A549 (cell line): Measurements from ENCODE around the gene ZDHHC19. TPM values are rescaled to one million over a fixed set of nuclear protein-coding genes. Genes with fewer than 3 reads are reported as not detected.

Experiments
- ATAC-seq, 2 experiments: fragments of 200-7000 bp in 1 of 2; fragments of >200 bp in 1 of 2; cut with Nextera tagmentation in 1 of 2; cut with Tn5 transposase in 1 of 2; 3 replicates each; pipeline versions ENCODE4 v1.8.0 to v1.9.1; 2018 to 2020; ENCODE audit warnings: mild to moderate bottlenecking in 1 of 2, moderate library complexity in 1 of 2
- CTCF ChIA-PET: fragments of 300-600 bp; sonication (Branson Sonifier 250); formaldehyde crosslinking; extraction: SDS; loops from one replicate; lab custom pipeline; 2021; ENCODE audit warnings: antibody characterized with exemption, inconsistent platforms; lab: Yijun Ruan, JAX
- POLR2A ChIA-PET: fragments of 350-600 bp; formaldehyde crosslinking; extraction: SDS; loops from one replicate; lab custom pipeline; 2021; ENCODE audit warnings: antibody characterized with exemption, inconsistent platforms; lab: Yijun Ruan, JAX
- DNase-seq, 2 experiments: peaks; one replicate each; pipeline versions ENCODE4 v3.0.0 to v3.0.0-alpha.2; 2011 to 2016; ENCODE audit warnings: low read depth in 1 of 2, low spot score in 1 of 2
- FAIRE-seq: peaks from 2 replicates; lab custom pipeline; 2011; peaks lifted over from hg19 to GRCh38; lab: Jason Lieb, UNC
- H3K27ac ChIP-seq, 2 experiments: fragments of >200 bp; sonication (Bioruptor Twin); formaldehyde crosslinking; 3 replicates each; pipeline ENCODE4 v1.5.1; 2016 to 2017
- H3K4me1 ChIP-seq: fragments of >200 bp; sonication (Bioruptor Twin); formaldehyde crosslinking; 3 replicates; pipeline ENCODE4 v1.6.1; 2016
- H3K4me2 ChIP-seq: fragments of >200 bp; sonication (Bioruptor Twin); formaldehyde crosslinking; 3 replicates; pipeline ENCODE4 v1.6.1; 2016
- H3K4me3 ChIP-seq: fragments of >200 bp; sonication (Bioruptor Twin); formaldehyde crosslinking; 3 replicates; pipeline ENCODE4 v1.5.1; 2016
- H3K9me3 ChIP-seq: fragments of >200 bp; sonication (Bioruptor Twin); formaldehyde crosslinking; 3 replicates; pipeline ENCODE4 v1.6.1; 2016
- BHLHE40 ChIP-seq: IDR thresholded peaks from 2 replicates; pipeline ENCODE4 v1.6.1; 2012; ENCODE audit warnings: low read depth, low read length, inconsistent platforms
- CEBPB ChIP-seq, 2 experiments: fragments of >200 bp in 1 of 2; sonication (Bioruptor Twin) in 1 of 2; formaldehyde crosslinking in 1 of 2; IDR thresholded peaks; 2 replicates each; pipeline ENCODE4 v1.6.1; 2012 to 2016
- CHD4 ChIP-seq: fragments of 200-600 bp; sonication (generic); IDR thresholded peaks from 2 replicates; pipeline ENCODE4 v1.6.1; 2016; ENCODE audit warnings: antibody characterized with exemption, mild to moderate bottlenecking, borderline replicate concordance
- CTCF ChIP-seq: fragments of >200 bp; sonication (Bioruptor Twin); formaldehyde crosslinking; IDR thresholded peaks from 3 replicates; pipeline ENCODE4 v1.5.1; 2016
- EHMT2 ChIP-seq: fragments of 200-600 bp; sonication (generic); IDR thresholded peaks from 2 replicates; pipeline ENCODE4 v1.6.1; 2016; ENCODE audit warnings: antibody characterized with exemption, low read depth, mild to moderate bottlenecking, moderate library complexity
- EP300 ChIP-seq, 2 experiments: fragments of >200 bp; sonication (Bioruptor Twin); formaldehyde crosslinking; IDR thresholded peaks; 2 replicates in 1 of 2; 3 replicates in 1 of 2; pipeline ENCODE4 v1.6.1; 2016 to 2017
- HEYL ChIP-seq: fragments of 250-450 bp; sonication (Bioruptor Pico); IDR thresholded peaks from 2 replicates; pipeline ENCODE4 v1.8.0; 2021; ENCODE audit warnings: mild to moderate bottlenecking, moderate library complexity
- HOXB5 ChIP-seq: fragments of 250-450 bp; sonication (Bioruptor Pico); IDR thresholded peaks from 2 replicates; pipeline ENCODE4 v1.5.0; 2020; ENCODE audit warnings: mild to moderate bottlenecking, moderate library complexity
- JUNB ChIP-seq: fragments of >200 bp; sonication (Bioruptor Twin); formaldehyde crosslinking; IDR thresholded peaks from 2 replicates; pipeline ENCODE4 v1.6.1; 2016
- KDM1A ChIP-seq: fragments of 200-600 bp; sonication (generic); IDR thresholded peaks from 2 replicates; pipeline ENCODE4 v1.6.1; 2016; ENCODE audit warnings: low read depth, mild to moderate bottlenecking
- MAFK ChIP-seq: fragments of 450-650 bp; IDR thresholded peaks from 2 replicates; pipeline ENCODE4 v1.6.1; 2014; ENCODE audit not compliant: partially characterized antibody
- PBX3 ChIP-seq: IDR thresholded peaks from 2 replicates; pipeline ENCODE4 v1.6.1; 2012
- PHF8 ChIP-seq: fragments of 200-600 bp; sonication (generic); IDR thresholded peaks from 2 replicates; pipeline ENCODE4 v1.6.1; 2016; ENCODE audit warnings: low read depth, mild to moderate bottlenecking, antibody characterized with exemption, moderate library complexity, borderline replicate concordance
- POLR2A ChIP-seq: IDR thresholded peaks from 2 replicates; pipeline ENCODE4 v1.6.1; 2012; ENCODE audit warnings: mild to moderate bottlenecking, low read length
- REST ChIP-seq: fragments of 200-600 bp; sonication (generic); IDR thresholded peaks from 2 replicates; pipeline ENCODE4 v1.6.1; 2016; ENCODE audit warnings: antibody characterized with exemption, mild to moderate bottlenecking, moderate library complexity
- TFCP2L1 ChIP-seq: fragments of 250-450 bp; sonication (Bioruptor Pico); IDR thresholded peaks from 2 replicates; pipeline ENCODE4 v1.5.0; 2021; ENCODE audit warnings: mild to moderate bottlenecking
- TP53 ChIP-seq: fragments of 250-450 bp; sonication (Bioruptor Pico); IDR thresholded peaks from 2 replicates; pipeline ENCODE4 v1.5.0; 2021; ENCODE audit warnings: mild to moderate bottlenecking, moderate library complexity
- ZFP36 ChIP-seq: fragments of 450-650 bp; IDR thresholded peaks from 2 replicates; pipeline ENCODE4 v1.6.1; 2014; ENCODE audit warnings: borderline replicate concordance; ENCODE audit not compliant: partially characterized antibody
- WGBS: methylation state at CpG from one replicate; pipeline ENCODE4 v1.1.6; 2017; ENCODE audit errors: missing lambda C conversion rate; 5-methylcytosine and 5-hydroxymethylcytosine counted together
- polyA plus RNA-seq, 4 experiments: library from polyadenylated mRNA; depleted of rRNA in 3 of 4; stranded (reverse); fragments of >200 nt; fragmentation: RNase III in 1 of 4; extraction: RNeasy Plus Mini Kit Qiagen cat#74134 plus additional on column Dnase treatment in 1 of 4; gene quantifications; 2 replicates in 3 of 4; 3 replicates in 1 of 4; pipeline ENCODE4 v1.2.3, GENCODE V29; 2011 to 2017
- TF ChIP-seq, protein P1 (sequence below): fragments of 250-450 bp; sonication (Bioruptor Pico); IDR thresholded peaks from 2 replicates; pipeline ENCODE4 v1.5.0; 2020; ENCODE audit warnings: low read depth, mild to moderate bottlenecking, moderate library complexity
- TF ChIP-seq, protein P2 (sequence below): fragments of 250-450 bp; sonication (Bioruptor Pico); IDR thresholded peaks from 2 replicates; pipeline ENCODE4 v1.5.0; 2021; ENCODE audit warnings: mild to moderate bottlenecking, moderate library complexity, borderline replicate concordance
- TF ChIP-seq, protein P3 (sequence below): fragments of >200 bp; sonication (Bioruptor Twin); formaldehyde crosslinking; IDR thresholded peaks from 2 replicates; pipeline ENCODE4 v1.6.1; 2016

The ZDHHC19 gene
- polyA plus RNA-seq, 2 of the 4 experiments (the other 2 are of a cell fraction), result 0.15 TPM; not detected in 1

DNA sequence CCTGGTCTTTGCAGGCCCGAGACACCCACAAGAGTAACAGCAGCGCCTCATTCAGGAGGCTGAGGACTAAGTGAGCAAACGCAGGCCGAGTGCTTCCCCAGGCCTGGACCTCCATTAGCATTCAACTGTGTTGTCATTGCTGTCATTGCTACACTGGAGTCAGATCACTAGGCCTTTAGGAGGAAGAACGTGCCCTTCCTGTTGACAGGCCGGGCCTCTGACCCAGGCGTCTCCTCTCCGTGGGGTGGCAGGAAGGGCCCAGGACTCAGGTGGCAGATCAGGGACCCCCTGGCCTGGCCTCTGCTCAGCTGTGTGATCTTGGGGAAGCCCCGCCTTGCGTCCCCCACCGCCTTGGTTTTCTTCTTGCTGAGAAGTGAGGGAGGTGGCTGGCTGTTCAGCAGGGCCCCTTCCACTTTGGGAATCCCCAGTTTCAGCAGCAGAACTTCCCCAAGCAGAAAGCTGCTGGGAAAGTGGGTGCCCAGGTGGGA, 19.1 kb downstream of the ZDHHC19 start (continued):
- TF ChIP-seq, protein P1, sequence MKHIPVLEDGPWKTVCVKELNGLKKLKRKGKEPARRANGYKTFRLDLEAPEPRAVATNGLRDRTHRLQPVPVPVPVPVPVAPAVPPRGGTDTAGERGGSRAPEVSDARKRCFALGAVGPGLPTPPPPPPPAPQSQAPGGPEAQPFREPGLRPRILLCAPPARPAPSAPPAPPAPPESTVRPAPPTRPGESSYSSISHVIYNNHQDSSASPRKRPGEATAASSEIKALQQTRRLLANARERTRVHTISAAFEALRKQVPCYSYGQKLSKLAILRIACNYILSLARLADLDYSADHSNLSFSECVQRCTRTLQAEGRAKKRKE (CRISPR knock-in tag), result no peak
- TF ChIP-seq PHF8, result no peak
- TF ChIP-seq BHLHE40, result no peak
- TF ChIP-seq KDM1A, result no peak
- no peak for TF ChIP-seq POLR2A
- no peak for TF ChIP-seq CEBPB (IDR thresholded peaks at IDR 0.05)

- ChIA-PET POLR2A (no interaction called here), CTCF (interaction anchor here (0.6 kb wide), 1 partner anchor 116 kb away, joined by 3 read pairs; no protein-coding TSS in a partner anchor)
- no peaks in the 10 kb centered on the region for H3K4me1 ChIP-seq
- DNase-seq (no peak), ATAC-seq (no peak), FAIRE-seq (no peak)
- no peaks in the 10 kb centered on the region for H3K9me3 ChIP-seq
- H3K27ac ChIP-seq, result no peak overlapping the region
- TF ChIP-seq CHD4 (no peak), HOXB5 (CRISPR knock-in tag) (no peak), PBX3 (no peak), EHMT2 (no peak), TP53 (CRISPR knock-in tag) (no peak), CTCF (no peak), JUNB (no peak), EP300 (IDR thresholded peaks at IDR 0.05) (no peak), REST (no peak), ZFP36 (no peak), MAFK (no peak), TFCP2L1 (no peak), HEYL (CRISPR knock-in tag) (no peak)
- TF ChIP-seq, protein P2, sequence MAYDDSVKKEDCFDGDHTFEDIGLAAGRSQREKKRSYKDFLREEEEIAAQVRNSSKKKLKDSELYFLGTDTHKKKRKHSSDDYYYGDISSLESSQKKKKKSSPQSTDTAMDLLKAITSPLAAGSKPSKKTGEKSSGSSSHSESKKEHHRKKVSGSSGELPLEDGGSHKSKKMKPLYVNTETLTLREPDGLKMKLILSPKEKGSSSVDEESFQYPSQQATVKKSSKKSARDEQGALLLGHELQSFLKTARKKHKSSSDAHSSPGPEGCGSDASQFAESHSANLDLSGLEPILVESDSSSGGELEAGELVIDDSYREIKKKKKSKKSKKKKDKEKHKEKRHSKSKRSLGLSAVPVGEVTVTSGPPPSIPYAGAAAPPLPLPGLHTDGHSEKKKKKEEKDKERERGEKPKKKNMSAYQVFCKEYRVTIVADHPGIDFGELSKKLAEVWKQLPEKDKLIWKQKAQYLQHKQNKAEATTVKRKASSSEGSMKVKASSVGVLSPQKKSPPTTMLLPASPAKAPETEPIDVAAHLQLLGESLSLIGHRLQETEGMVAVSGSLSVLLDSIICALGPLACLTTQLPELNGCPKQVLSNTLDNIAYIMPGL (CRISPR knock-in tag), result no peak
- TF ChIP-seq, protein P3, sequence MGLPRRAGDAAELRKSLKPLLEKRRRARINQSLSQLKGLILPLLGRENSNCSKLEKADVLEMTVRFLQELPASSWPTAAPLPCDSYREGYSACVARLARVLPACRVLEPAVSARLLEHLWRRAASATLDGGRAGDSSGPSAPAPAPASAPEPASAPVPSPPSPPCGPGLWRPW, result no peak
- no peak overlapping the region for H3K4me3 ChIP-seq
- 91% methylated on average over 15 of the region's 16 CpGs for WGBS
- no peak overlapping the region for H3K4me2 ChIP-seq
These were observed 21.4 kb downstream of the ZDHHC19 start for GRCh38 chr3:196189566-196190347.
